Islet precursor cell (in vitro differentiated cells): ENCODE measurements around the gene KRT80.

Experiments used
- DNase-seq: peaks from one replicate; pipeline ENCODE4 v3.0.0-alpha.2; 2018

The KRT80 gene

GRCh38 chr12:52197371-52198231 lies 5.8 kb upstream of the KRT80 start:
- no peak for DNase-seq

DNA sequence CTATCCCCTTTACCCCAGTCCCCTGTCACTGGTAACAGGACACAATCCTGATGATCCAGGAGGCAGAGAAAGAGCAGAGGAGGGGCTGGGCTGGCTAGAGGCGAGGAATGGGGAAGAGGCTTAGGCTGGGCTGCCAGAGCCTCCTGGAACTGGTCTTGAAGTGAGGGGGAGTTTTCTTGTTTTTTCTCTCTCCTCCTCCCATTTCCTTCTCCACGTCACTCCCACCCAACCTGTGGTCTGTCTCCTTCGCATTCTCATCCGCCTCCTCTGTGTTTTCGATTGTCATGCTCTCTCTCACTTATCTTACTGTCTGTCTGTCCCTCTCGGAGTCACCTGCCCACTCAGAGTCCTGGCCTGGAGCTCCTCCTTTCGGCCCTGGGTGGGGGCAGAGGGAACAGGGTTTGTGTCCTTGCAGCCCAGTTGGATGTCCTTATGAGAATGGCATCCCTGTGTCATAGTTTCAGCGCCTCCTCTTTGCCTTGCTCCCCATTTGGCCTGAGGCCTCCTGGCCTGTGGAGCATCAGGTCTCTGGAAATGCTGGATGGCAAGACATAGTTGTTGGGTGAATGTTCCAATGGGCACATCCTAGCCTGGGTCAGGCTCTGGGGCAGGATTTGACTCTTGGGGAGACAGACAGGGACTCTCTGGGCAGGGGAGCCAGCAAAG lies 3.4 kb upstream of the KRT80 start:
- peak; percentile 92 for DNase-seq

DNA sequence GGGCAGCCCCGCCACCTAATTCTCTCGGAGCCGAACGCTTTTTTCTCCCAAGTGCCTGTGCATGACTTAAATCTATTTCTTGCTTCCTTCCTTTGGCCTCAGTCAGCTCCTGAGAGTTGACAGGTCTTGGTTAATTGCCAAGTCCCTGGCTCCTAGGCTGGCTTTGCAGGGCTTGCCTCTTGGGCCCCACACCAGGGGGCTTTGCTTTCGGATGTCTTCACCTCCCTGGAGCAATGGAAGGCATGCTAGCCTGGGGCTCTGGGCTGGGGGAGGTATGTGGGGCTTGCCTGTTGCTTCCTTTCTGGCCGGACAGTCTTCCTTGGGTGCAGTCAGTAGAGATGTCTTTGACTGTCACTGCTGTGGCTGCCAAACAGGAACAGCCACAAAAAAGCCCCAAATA lies 2.2 kb upstream of the KRT80 start:
- peak; percentile 91 for DNase-seq

DNA sequence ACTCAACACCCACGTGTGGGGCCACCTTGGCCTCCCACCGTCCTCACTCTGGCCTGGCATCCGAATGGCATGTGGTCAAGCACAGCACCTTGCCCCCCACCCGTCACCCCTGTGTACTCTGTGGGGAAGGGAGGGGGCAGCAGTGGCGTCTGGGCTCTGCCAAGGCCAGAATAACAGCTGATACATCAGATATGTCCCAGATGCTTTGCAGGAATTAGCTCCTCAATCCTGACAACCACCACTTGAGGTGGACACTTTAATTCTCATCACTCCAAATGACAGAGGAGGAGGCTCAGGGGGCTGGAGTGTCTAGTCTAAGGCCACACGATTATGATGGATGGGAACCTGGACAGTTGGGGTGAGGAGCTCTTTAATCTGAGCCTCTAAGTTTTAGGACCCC lies 1.7 kb upstream of the KRT80 start:
- DNase-seq, result no peak

- no peak for DNase-seq
Observed at GRCh38 chr12:52190860-52191729, 719 bp downstream of the KRT80 start.

- no peak for DNase-seq
Observed at GRCh38 chr12:52189376-52190174, 2.2 kb downstream of the KRT80 start.

GRCh38 chr12:52188658-52189057 lies 3.2 kb downstream of the KRT80 start:
- no peak for DNase-seq

DNA sequence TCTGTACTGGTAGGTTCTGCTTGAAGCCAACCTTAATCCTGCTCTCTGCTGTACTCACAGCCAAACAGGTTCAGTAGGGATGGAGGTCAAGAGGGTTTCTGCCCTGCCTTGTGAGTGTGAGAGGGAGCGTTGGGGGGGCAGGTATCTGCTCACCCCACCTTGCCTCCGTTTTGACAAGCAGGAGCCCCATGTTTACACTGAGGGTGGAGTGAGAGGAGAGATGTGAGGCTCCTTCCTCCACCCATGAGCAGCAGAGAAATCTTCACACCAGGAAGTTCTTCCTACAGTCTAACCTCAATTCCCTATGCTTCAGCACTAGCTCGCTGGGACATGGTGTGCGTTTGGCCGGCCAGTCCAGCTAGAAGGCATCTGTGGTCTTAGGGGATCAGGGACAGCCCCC lies 4.2 kb downstream of the KRT80 start:
- DNase-seq, result no peak

GRCh38 chr12:52187206-52187605 lies 4.6 kb downstream of the KRT80 start:
- DNase-seq, result no peak

- peak; percentile 98 for DNase-seq
Observed at GRCh38 chr12:52186118-52186840, 5.5 kb downstream of the KRT80 start.

DNA sequence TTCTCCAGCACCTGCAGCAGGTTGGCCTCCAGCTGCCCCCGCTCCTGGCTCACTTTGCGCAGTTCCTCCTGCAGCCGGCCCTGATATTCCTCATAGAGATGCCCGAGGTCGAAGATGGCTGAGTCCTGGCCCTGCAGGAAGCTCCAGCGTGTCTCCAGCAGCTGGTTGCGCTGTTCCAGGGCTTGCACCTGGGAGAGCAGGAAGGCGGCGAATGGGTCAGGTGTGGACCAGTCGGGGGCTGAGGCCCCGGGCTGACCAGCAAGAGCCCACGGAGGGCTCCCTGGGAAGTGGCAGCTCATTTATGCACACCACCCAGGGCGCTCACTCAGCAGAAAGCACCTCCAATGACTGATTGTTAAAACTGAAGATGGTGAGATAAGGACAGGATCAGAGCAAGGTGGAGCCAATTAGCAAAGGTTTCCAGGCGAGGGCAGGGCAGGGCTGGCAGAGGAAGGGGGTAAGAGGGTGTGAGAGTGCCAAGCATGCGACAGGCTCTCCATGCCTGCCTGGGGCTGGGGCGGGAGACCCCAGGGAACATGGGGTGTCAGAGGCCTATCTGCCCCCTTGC lies 6.3 kb downstream of the KRT80 start:
- DNase-seq, result no peak

DNA sequence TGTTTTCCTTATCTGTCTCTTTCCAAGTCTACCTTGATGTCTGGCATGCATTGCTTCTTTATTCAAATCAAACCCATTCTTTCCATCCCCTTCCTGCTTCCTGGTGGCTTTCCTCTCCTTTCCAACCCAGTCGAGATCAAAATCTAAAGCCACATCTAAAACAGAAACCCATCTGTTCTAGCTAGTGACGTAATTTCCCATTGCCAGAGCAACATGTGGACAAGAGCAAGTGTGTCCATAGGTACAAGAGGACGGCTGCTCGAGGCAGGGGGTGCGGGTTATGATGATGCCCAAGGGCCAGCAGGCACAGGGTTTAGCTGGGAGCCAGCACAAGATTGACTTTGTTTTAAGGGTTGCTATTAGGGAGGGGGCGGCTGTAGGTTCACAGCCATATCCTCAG lies 7.0 kb downstream of the KRT80 start:
- peak; percentile 66 for DNase-seq

DNA sequence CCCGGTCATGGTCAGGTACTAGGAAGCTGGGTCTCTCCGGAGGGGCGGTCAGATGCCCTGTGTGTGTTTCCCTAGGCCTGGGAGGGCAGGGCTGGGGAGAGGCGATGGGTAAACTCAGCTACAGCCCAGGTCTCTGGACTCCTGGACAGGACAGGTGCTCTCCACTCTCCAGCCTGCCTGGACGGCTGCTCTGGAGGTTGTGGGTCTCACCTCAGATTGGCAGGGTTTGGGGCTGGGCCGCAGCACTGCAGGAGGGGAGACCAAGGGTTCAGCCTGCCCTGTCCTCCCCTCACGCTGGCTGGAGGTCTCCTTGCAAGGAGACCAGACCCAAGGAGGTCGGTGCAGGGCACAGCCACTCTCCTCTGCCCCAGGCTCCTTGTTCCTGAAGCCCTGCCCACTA lies 7.8 kb downstream of the KRT80 start:
- DNase-seq, result no peak

DNA sequence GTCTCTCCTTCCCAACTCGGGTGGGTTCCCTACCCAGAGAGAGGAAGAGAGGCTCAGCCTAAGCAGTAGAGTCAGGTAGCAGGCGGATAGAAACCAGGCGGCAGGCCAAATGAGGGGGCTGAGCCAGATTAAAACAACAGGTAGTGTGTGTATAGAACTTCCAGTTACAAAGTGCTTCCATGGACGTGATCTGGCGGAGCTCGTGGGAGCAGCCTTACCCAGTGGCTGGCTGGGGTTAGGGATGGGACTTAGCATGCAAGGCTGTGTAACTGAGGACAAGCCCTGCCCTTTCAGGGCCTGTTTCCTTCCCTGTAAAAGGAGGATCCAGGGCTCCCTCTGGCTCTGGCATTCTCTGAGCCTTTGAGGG lies 8.3 kb downstream of the KRT80 start:
- DNase-seq, result peak; percentile 76

GRCh38 chr12:52182898-52183543 lies 8.8 kb downstream of the KRT80 start:
- peak; percentile 68 for DNase-seq

- DNase-seq, result no peak
Observed at GRCh38 chr12:52182384-52182783, 9.4 kb downstream of the KRT80 start.

- peak; percentile 95 for DNase-seq
Observed at GRCh38 chr12:52181746-52182145, 10.1 kb downstream of the KRT80 start.

DNA sequence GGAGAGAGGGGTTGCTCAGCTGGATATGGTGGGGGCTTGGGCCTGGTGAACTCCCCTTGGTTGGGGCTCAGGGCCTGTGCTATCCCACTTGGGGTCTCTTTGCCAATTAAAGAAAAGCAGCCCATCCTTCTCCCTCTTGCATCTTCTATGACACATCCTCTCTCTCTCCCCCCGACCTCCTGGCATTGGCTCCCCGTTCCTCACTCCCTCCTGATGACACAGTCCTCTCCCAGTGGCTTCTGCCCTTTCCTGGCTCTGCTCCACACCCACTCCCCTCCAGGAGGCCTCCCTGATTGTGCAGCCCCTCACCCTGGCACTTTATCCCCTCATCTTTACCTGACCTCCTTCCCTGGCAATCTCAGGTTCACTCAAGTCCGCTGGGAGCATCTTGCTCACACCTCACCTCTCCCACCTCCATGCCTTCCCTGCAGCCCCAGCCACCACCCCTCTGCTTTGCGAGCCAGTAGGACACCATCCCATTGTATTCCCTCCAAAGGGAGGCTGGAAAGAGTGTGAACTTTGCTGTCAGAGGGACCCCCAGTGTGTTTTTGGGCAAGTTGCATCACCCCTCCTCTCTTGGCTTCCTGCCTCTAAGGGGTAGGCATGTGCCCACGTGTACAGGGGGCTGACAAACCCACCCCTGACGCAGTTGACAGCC lies 10.7 kb downstream of the KRT80 start:
- DNase-seq, result no peak

- DNase-seq, result no peak
Observed at GRCh38 chr12:52179396-52179973, 12.3 kb downstream of the KRT80 start.

GRCh38 chr12:52178984-52179383 lies 12.8 kb downstream of the KRT80 start:
- DNase-seq, result no peak
